ENCODE results near the gene STXBP6.

Gene STXBP6

GRCh38 chr14:25046301-25046943 is 3.5 kb downstream of the STXBP6 start:
- POLR2A ChIA-PET, result no interaction called here
- Histone ChIP-seq H3K36me3 (ENCODE audit: control insufficient read depth in 2 of 2, insufficient read depth in 1 of 2, low read length in 2 of 2) (no peaks in the 10 kb centered on the region), H3K4me3 (ENCODE audit: low read depth, low read length) (no peak overlapping the region), H3K4me1 (ENCODE audit: control insufficient read depth, insufficient read depth, low read length) (peaks cover 30% of the 10 kb centered on the region), H3K9me3 (ENCODE audit: control insufficient read depth, insufficient read depth, low read depth, low read length) (no peaks in the 10 kb centered on the region), H3K27ac (ENCODE audit: extremely low read depth, low read depth, low read length) (no peak overlapping the region)
- CTCF ChIA-PET, result interaction anchor here (0.5 to 2.5 kb wide), 5 partner anchors 46 to 240 kb away, joined by 3 to 10 read pairs (median 4); no protein-coding TSS in a partner anchor
- TF ChIP-seq WT1 (tag by site-specific recombination; IDR thresholded peaks at IDR 0.05), result no peak

- peaks cover 23% of the 10 kb centered on the region for H3K4me1 ChIP-seq (ENCODE audit: control insufficient read depth, insufficient read depth, low read length)
- TF ChIP-seq ZNF629 (tag by site-specific recombination; IDR thresholded peaks at IDR 0.05), result no peak
- TF ChIP-seq ZBTB6 (tag by site-specific recombination; IDR thresholded peaks at IDR 0.05), result no peak
- no peak for TF ChIP-seq ZBTB26 (tag by site-specific recombination; optimal IDR thresholded peaks at IDR 0.05)
- no peak for TF ChIP-seq ZNF19 (tag by site-specific recombination; IDR thresholded peaks at IDR 0.05; ENCODE audit: low read depth)
- H3K36me3 ChIP-seq (ENCODE audit: control insufficient read depth in 2 of 2, insufficient read depth in 1 of 2, low read length in 2 of 2), result no peaks in the 10 kb centered on the region; a peak in 1 of 3 replicates
- no peak overlapping the region for H3K27ac ChIP-seq (ENCODE audit: extremely low read depth, low read depth, low read length)
- ChIA-PET POLR2A (no interaction called here), CTCF (interaction anchor here (0.6 to 1.0 kb wide), 3 partner anchors 9 to 242 kb away, joined by 3 to 5 read pairs (median 3); no protein-coding TSS in a partner anchor)
- no peaks in the 10 kb centered on the region for H3K9me3 ChIP-seq (ENCODE audit: control insufficient read depth, insufficient read depth, low read depth, low read length)
- H3K4me3 ChIP-seq (ENCODE audit: low read depth, low read length), result no peak overlapping the region
These were observed 5.7 kb downstream of the STXBP6 start for GRCh38 chr14:25044106-25044698.

GRCh38 chr14:25042362-25043299 is 7.3 kb downstream of the STXBP6 start:
- Histone ChIP-seq H3K9me3 (ENCODE audit: control insufficient read depth, insufficient read depth, low read depth, low read length) (no peaks in the 10 kb centered on the region), H3K4me3 (ENCODE audit: low read depth, low read length) (no peak overlapping the region), H3K36me3 (ENCODE audit: control insufficient read depth in 2 of 2, insufficient read depth in 1 of 2, low read length in 2 of 2) (no peaks in the 10 kb centered on the region; a peak in 1 of 3 replicates), H3K27ac (ENCODE audit: extremely low read depth, low read depth, low read length) (peak overlapping the region; percentile 64), H3K4me1 (ENCODE audit: control insufficient read depth, insufficient read depth, low read length) (peaks cover 17% of the 10 kb centered on the region)
- ChIA-PET POLR2A (interaction anchor here (1.4 kb wide), 1 partner anchor 236 kb away, joined by 5 read pairs; no protein-coding TSS in a partner anchor), CTCF (interaction anchor here (0.6 to 2.7 kb wide), 16 partner anchors 13 to 237 kb away, joined by 3 to 43 read pairs (median 3); no protein-coding TSS in a partner anchor)
- no peak for TF ChIP-seq ZSCAN18 (tag by site-specific recombination; IDR thresholded peaks at IDR 0.05)
- TF ChIP-seq KLF1 (tag by site-specific recombination; IDR thresholded peaks at IDR 0.05), result no peak
- no peak for TF ChIP-seq ZNF366 (tag by site-specific recombination; conservative IDR thresholded peaks at IDR 0.05)
- TF ChIP-seq MYNN (tag by site-specific recombination; IDR thresholded peaks at IDR 0.05; ENCODE audit: borderline replicate concordance), result no peak
- no peak for TF ChIP-seq ZNF423 (tag by site-specific recombination; IDR thresholded peaks at IDR 0.05)
- no peak for TF ChIP-seq PRDM10 (tag by site-specific recombination; IDR thresholded peaks at IDR 0.05)
- TF ChIP-seq ZBTB17 (tag by site-specific recombination; IDR thresholded peaks at IDR 0.05), result 0 out of 2 replicates have a peak, but pooled peaks have one; percentile 27
- 0 out of 2 replicates have a peak, but pooled peaks have one; percentile 14 for TF ChIP-seq ZNF692 (tag by site-specific recombination; IDR thresholded peaks at IDR 0.05)
- peak; percentile 54; the same call in 1 of the 2 replicates for TF ChIP-seq CTCF (tag by site-specific recombination; IDR thresholded peaks at IDR 0.05)
- TF ChIP-seq ZNF580 (tag by site-specific recombination; IDR thresholded peaks at IDR 0.05), result no peak

Measured in HEK293 (cell line).